Measurements from ENCODE around the gene TLX2. TPM values are rescaled to one million over a fixed set of nuclear protein-coding genes. Genes with fewer than 3 reads are reported as not detected.
"Not testable (repeated sequence)": the region's sequence is repeated elsewhere in the genome, so short reads cannot be mapped to it uniquely, and the experiment has no call there.

Gene TLX2
- total RNA-seq, 1 donor from 2014 or later, result 1.2 TPM

- intact Hi-C loops (cut with micrococcal nuclease), result loop anchor here (5.0 kb wide), 1 partner anchor 355 kb away; the partner anchor contains the start of gene MTHFD2
Observed at GRCh38 chr2:74551942-74552913, 38.0 kb downstream of the TLX2 start.

GRCh38 chr2:74552914-74553811, 38.9 kb downstream of the TLX2 start:
- intact Hi-C loops (cut with micrococcal nuclease), result loop anchor here (5.0 kb wide), 1 partner anchor 356 kb away; the partner anchor contains the start of gene MTHFD2

- intact Hi-C loops (cut with micrococcal nuclease), result loop anchor here (1.0 to 5.0 kb wide), 14 partner anchors 21 to 1321 kb away; partner anchors contain the start of genes AUP1, C2orf81, DGUOK and HTRA2
Observed at GRCh38 chr2:74553892-74554819, 39.9 kb downstream of the TLX2 start, which contains the start of the genes DOK1 and LOXL3. Gene DOK1, plus strand, starts transcription at chr2:74554720. Its CDS starts 35 bp downstream, at chr2:74554755. Gene LOXL3, minus strand, starts transcription at chr2:74553942. Its CDS starts 1,308 bp downstream, at chr2:74552634.

- intact Hi-C loops (cut with micrococcal nuclease), result loop anchor here (1.0 to 5.0 kb wide), 14 partner anchors 20 to 1322 kb away; partner anchors contain the start of genes AUP1, C2orf81, DGUOK and HTRA2
Observed at GRCh38 chr2:74554820-74555531, 40.7 kb downstream of the TLX2 start.

- intact Hi-C loops (cut with micrococcal nuclease), result loop anchor here (2.0 kb wide), 2 partner anchors 19 to 403 kb away; partner anchors contain the start of gene POLE4
Observed at GRCh38 chr2:74555610-74556103, 41.4 kb downstream of the TLX2 start.

- intact Hi-C loops (cut with micrococcal nuclease), result no loop called here
Observed at GRCh38 chr2:74556159-74556558, 41.9 kb downstream of the TLX2 start.

- intact Hi-C loops (cut with micrococcal nuclease), result no loop called here
Observed at GRCh38 chr2:74556831-74557370, 42.7 kb downstream of the TLX2 start.

GRCh38 chr2:74558284-74559230, 44.3 kb downstream of the TLX2 start:
- intact Hi-C loops (cut with micrococcal nuclease), result loop anchor here (1.0 kb wide), 1 partner anchor 10 kb away; no protein-coding TSS in a partner anchor

- intact Hi-C loops (cut with micrococcal nuclease), result loop anchor here (1.0 kb wide), 1 partner anchor 8 kb away; no protein-coding TSS in a partner anchor
Observed at GRCh38 chr2:74559912-74560311, 45.7 kb downstream of the TLX2 start.

GRCh38 chr2:74560591-74560990, 46.3 kb downstream of the TLX2 start:
- intact Hi-C loops (cut with micrococcal nuclease), result no loop called here

- intact Hi-C loops (cut with micrococcal nuclease), result not testable (repeated sequence)
Observed at GRCh38 chr2:74561022-74561421, 46.8 kb downstream of the TLX2 start.

GRCh38 chr2:74562126-74562775, 48.0 kb downstream of the TLX2 start:
- intact Hi-C loops (cut with micrococcal nuclease), result no loop called here

- intact Hi-C loops (cut with micrococcal nuclease), result no loop called here
Observed at GRCh38 chr2:74564222-74564621, 50.0 kb downstream of the TLX2 start.

- intact Hi-C loops (cut with micrococcal nuclease), result loop anchor here (1.0 kb wide), 1 partner anchor 8 kb away; no protein-coding TSS in a partner anchor
Observed at GRCh38 chr2:74566076-74566753, 52.0 kb downstream of the TLX2 start.

GRCh38 chr2:74566754-74567085, 52.5 kb downstream of the TLX2 start:
- intact Hi-C loops (cut with micrococcal nuclease), result loop anchor here (1.0 kb wide), 1 partner anchor 8 kb away; no protein-coding TSS in a partner anchor

Measured in T-helper 1 cell treated with Interleukin-12 subunit alpha and Interleukin-12 subunit beta and Interleukin-4 antibody, amounts not matched to agents 30 ng/mL and 1 ng/mL, for 36 hours (primary cell).